HCT116 (cell line): ENCODE results near the gene DDX20. TPM values are rescaled to one million over a fixed set of nuclear protein-coding genes. Genes with fewer than 3 reads are reported as not detected.

Experiments
- ATAC-seq: fragments of 200-7000 bp; cut with Tn5 transposase; 2 replicates; pipeline ENCODE4 v1.9.1; 2020; ENCODE audit warnings: mild to moderate bottlenecking, moderate library complexity
- BruUV-seq: library from RNA; stranded (reverse); fragments of 400-500 nt; replicated peaks from 2 replicates; lab custom pipeline; 2021; lab: Mats Ljungman, UMichigan
- CTCF ChIA-PET: fragments of 300-600 bp; sonication (Branson Sonifier 250); formaldehyde crosslinking; loops from one replicate; lab custom pipeline; 2021; ENCODE audit warnings: antibody characterized with exemption; lab: Charles Lee
- POLR2A ChIA-PET: fragments of 300-600, 350-600 bp; sonication (Branson Sonifier 250); formaldehyde crosslinking; loops from one replicate; lab custom pipeline; 2021; ENCODE audit warnings: antibody characterized with exemption; lab: Charles Lee
- RAD21 ChIA-PET, 2 experiments: fragments of 300-600 bp; sonication (Branson Sonifier 250); formaldehyde crosslinking; loops; one replicate each; lab custom pipeline; 2023; ENCODE audit warnings: low total read pairs in 2 of 2; ENCODE audit not compliant: uncharacterized antibody in 2 of 2, unreplicated experiment in 2 of 2, low non-redundant PET in 1 of 2; lab: Charles Lee
- DNase-seq: peaks from one replicate; pipeline ENCODE4 v3.0.0-alpha.2; 2010; ENCODE audit warnings: low read depth, low spot score
- H2AFZ ChIP-seq: fragments of 200-600 bp; shearing (Covaris generic), sonication (generic); 2 replicates; pipeline ENCODE4 v1.6.1; 2017; ENCODE audit warnings: low read depth, mixed run types, mixed read lengths, antibody characterized with exemption, low read length; ENCODE audit not compliant: poor library complexity, severe bottlenecking
- H3K27ac ChIP-seq: 2 replicates; pipeline ENCODE4 v1.5.1; 2012; ENCODE audit warnings: low read depth, low read length
- H3K27me3 ChIP-seq: fragments of 200-600 bp; sonication (generic); 2 replicates; pipeline ENCODE4 v1.6.1; 2016; ENCODE audit warnings: mixed run types, low read length, mixed read lengths; ENCODE audit not compliant: insufficient read depth
- H3K36me3 ChIP-seq, 2 experiments: fragments of 200-500 bp in 1 of 2; fragments of 200-600 bp in 1 of 2; sonication (Bioruptor generic) in 1 of 2; sonication (generic) in 1 of 2; 2 replicates each; pipeline versions ENCODE4 v1.5.1 to v1.6.1; 2014 to 2016; ENCODE audit warnings: low read length in 2 of 2, inconsistent platforms in 1 of 2, mixed read lengths in 1 of 2, mixed run types in 1 of 2; ENCODE audit not compliant: insufficient read depth in 2 of 2, control insufficient read depth in 1 of 2
- H3K4me1 ChIP-seq, 2 experiments: fragments of 200-600 bp in 1 of 2; sonication (generic) in 1 of 2; 2 replicates each; pipeline versions ENCODE4 v1.5.1 to v1.6.1; 2012 to 2017; ENCODE audit warnings: low read length in 2 of 2, inconsistent platforms in 1 of 2, mild to moderate bottlenecking in 1 of 2, mixed read lengths in 1 of 2, mixed run types in 1 of 2, moderate library complexity in 1 of 2; ENCODE audit not compliant: insufficient read depth in 2 of 2, control insufficient read depth in 1 of 2
- H3K4me2 ChIP-seq: fragments of 200-600 bp; sonication (generic); 2 replicates; pipeline ENCODE4 v1.6.1; 2017; ENCODE audit warnings: mixed run types, low read length, mixed read lengths
- H3K4me3 ChIP-seq, 2 experiments: fragments of 200-600 bp in 1 of 2; sonication (generic) in 1 of 2; replicated peaks in 1 of 2; 2 replicates each; pipeline ENCODE4 v1.5.1; 2011 to 2016; ENCODE audit warnings: low read length in 2 of 2, control low read depth in 1 of 2, low read depth in 1 of 2, mild to moderate bottlenecking in 1 of 2, mixed read lengths in 1 of 2, mixed run types in 1 of 2
- H3K79me2 ChIP-seq: fragments of 200-600 bp; sonication (generic); 2 replicates; pipeline ENCODE4 v1.6.1; 2017; ENCODE audit warnings: mild to moderate bottlenecking, mixed run types, low read length, moderate library complexity, mixed read lengths; ENCODE audit not compliant: insufficient read depth
- H3K9ac ChIP-seq: fragments of 200-600 bp; sonication (generic); 2 replicates; pipeline ENCODE4 v1.6.1; 2016; ENCODE audit warnings: low read length, mixed read lengths
- H3K9me2 ChIP-seq: fragments of 200-600 bp; sonication (generic), shearing (Covaris generic); 2 replicates; pipeline ENCODE4 v1.6.1; 2017; ENCODE audit warnings: mixed run types, mild to moderate bottlenecking, moderate library complexity; ENCODE audit not compliant: insufficient read depth
- H3K9me3 ChIP-seq, 2 experiments: fragments of 200-500 bp in 1 of 2; fragments of 200-600 bp in 1 of 2; sonication (Bioruptor generic) in 1 of 2; sonication (generic) in 1 of 2; 2 replicates each; pipeline ENCODE4 v1.6.1; 2014 to 2017; ENCODE audit warnings: low read length in 2 of 2, mixed read lengths in 2 of 2, inconsistent platforms in 1 of 2, low read depth in 1 of 2, mild to moderate bottlenecking in 1 of 2, mixed run types in 1 of 2, moderate library complexity in 1 of 2; ENCODE audit not compliant: control insufficient read depth in 1 of 2, insufficient read depth in 1 of 2
- H4K20me1 ChIP-seq: fragments of 200-600 bp; sonication (generic), shearing (Covaris generic); 2 replicates; pipeline ENCODE4 v1.6.1; 2017; ENCODE audit warnings: mixed run types, mild to moderate bottlenecking, moderate library complexity; ENCODE audit not compliant: insufficient read depth
- CBX3 ChIP-seq: IDR thresholded peaks from 2 replicates; pipeline ENCODE4 v1.6.1; 2012; ENCODE audit warnings: low read depth
- EGR1 ChIP-seq: IDR thresholded peaks from 2 replicates; pipeline ENCODE4 v1.6.1; 2012; ENCODE audit warnings: low read depth
- ELF1 ChIP-seq: IDR thresholded peaks from 2 replicates; pipeline ENCODE4 v1.6.1; 2012; ENCODE audit warnings: low read depth, borderline replicate concordance
- EZH2 ChIP-seq: fragments of 200-600 bp; sonication (generic); IDR thresholded peaks from 2 replicates; pipeline ENCODE4 v1.6.1; 2017; ENCODE audit warnings: antibody characterized with exemption, mixed run types
- EZH2phosphoT487 ChIP-seq: fragments of 200-600 bp; IDR thresholded peaks from 2 replicates; pipeline ENCODE4 v1.6.1; 2018; ENCODE audit warnings: antibody characterized with exemption, borderline replicate concordance
- FOSL1 ChIP-seq: IDR thresholded peaks from 2 replicates; pipeline ENCODE4 v1.6.1; 2012; ENCODE audit warnings: low read depth
- JUND ChIP-seq: IDR thresholded peaks from 2 replicates; pipeline ENCODE4 v1.6.1; 2012
- POLR2A ChIP-seq: IDR thresholded peaks from 2 replicates; pipeline ENCODE4 v1.7.0; 2011; ENCODE audit warnings: borderline replicate concordance; ENCODE audit not compliant: insufficient read depth, insufficient read length; ENCODE audit errors: extremely low read depth
- POLR2AphosphoS5 ChIP-seq: IDR thresholded peaks from 2 replicates; pipeline ENCODE4 v1.6.1; 2011; ENCODE audit warnings: mild to moderate bottlenecking, low read depth, low read length, moderate library complexity
- RAD21 ChIP-seq: IDR thresholded peaks from 2 replicates; pipeline ENCODE4 v1.6.1; 2012; ENCODE audit warnings: low read depth, mild to moderate bottlenecking
- SIN3A ChIP-seq: IDR thresholded peaks from 2 replicates; pipeline ENCODE4 v1.6.1; 2012; ENCODE audit warnings: low read depth
- SP1 ChIP-seq: IDR thresholded peaks from 2 replicates; pipeline ENCODE4 v1.6.1; 2012; ENCODE audit warnings: low read depth
- TCF7L2 ChIP-seq: IDR thresholded peaks from 2 replicates; pipeline ENCODE4 v1.7.0; 2011; ENCODE audit warnings: borderline replicate concordance, inconsistent platforms; ENCODE audit not compliant: insufficient read depth, insufficient read length; ENCODE audit errors: extremely low read depth
- YY1 ChIP-seq: IDR thresholded peaks from 2 replicates; pipeline ENCODE4 v1.6.1; 2011; ENCODE audit warnings: low read length, low read depth, moderate library complexity, mild to moderate bottlenecking; ENCODE audit not compliant: insufficient replicate concordance; ENCODE audit errors: extremely low read depth
- intact Hi-C: fragments of 100-400 bp; cut with micrococcal nuclease; formaldehyde crosslinking; loops from 2 replicates; pipeline ENCODE4 v1.10.0; 2022
- total RNA-seq: library from RNA; stranded (reverse); gene quantifications from one replicate; pipeline ENCODE4 v1.2.1, GENCODE V29; 2021; ENCODE audit not compliant: unreplicated experiment
- TF ChIP-seq, protein P1 (sequence below): IDR thresholded peaks from 2 replicates; pipeline ENCODE4 v1.6.1; 2012
- TF ChIP-seq, protein P2 (sequence below): IDR thresholded peaks from 2 replicates; pipeline ENCODE4 v1.6.1; 2012; ENCODE audit warnings: low read depth
- TF ChIP-seq, protein P3 (sequence below), 3 experiments: fragments of 200-600 bp in 1 of 3; sonication (generic) in 1 of 3; IDR thresholded peaks in 2 of 3; conservative IDR thresholded peaks in 1 of 3; 2 replicates each; pipeline ENCODE4 v1.5.1; 2012 to 2017; ENCODE audit warnings: low read depth in 2 of 3, low read length in 2 of 3, antibody characterized with exemption in 1 of 3, borderline replicate concordance in 1 of 3, control low read depth in 1 of 3, mild to moderate bottlenecking in 1 of 3, mixed read lengths in 1 of 3, mixed run types in 1 of 3, moderate library complexity in 1 of 3; ENCODE audit not compliant: insufficient read depth in 1 of 3

Gene DDX20
- total RNA-seq, 1 experiment from 2014 or later, result 14.9 TPM

DNA sequence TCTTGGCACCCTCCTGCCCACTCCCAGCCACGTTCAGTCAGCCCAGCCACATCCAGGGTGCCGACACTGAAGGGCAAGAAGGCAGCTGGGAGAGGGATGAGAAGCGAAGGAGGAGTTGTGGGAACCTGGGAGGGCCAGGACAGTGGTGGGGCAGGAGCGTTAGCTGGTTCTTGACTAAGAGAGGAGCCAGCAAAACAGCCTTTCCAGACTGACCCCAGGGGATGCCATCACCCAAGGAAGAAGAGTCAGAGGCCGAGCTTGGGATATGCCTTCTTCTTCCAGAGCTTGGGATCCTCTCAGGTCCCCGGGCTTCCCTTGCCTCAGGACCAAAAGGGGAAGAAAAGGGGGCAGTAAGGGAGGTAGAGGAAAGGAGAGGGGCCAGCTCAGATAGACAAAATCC lies 23.7 kb upstream of the DDX20 start:
- H2AFZ ChIP-seq, result no peak overlapping the region
- TF ChIP-seq FOSL1 (no peak), EZH2phosphoT487 (no peak), ELF1 (no peak), SIN3A (no peak), POLR2AphosphoS5 (no peak), SP1 (no peak), TCF7L2 (no peak), YY1 (no peak), POLR2A (no peak)
- TF ChIP-seq, protein P1, sequence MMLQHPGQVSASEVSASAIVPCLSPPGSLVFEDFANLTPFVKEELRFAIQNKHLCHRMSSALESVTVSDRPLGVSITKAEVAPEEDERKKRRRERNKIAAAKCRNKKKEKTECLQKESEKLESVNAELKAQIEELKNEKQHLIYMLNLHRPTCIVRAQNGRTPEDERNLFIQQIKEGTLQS, result no peak
- H3K9ac ChIP-seq, result no peak overlapping the region
- no peaks in the 10 kb centered on the region for H3K9me2 ChIP-seq
- intact Hi-C loops, result no loop called here
- DNase-seq (no peak), ATAC-seq (no peak)
- RAD21 ChIA-PET, result no interaction called here
- H3K4me2 ChIP-seq, result no peak overlapping the region
- BruUV-seq, result no TSS peak
- H3K79me2 ChIP-seq, result no peaks in the 10 kb centered on the region
- peaks cover 0 to 3% of the 10 kb centered on the region in 2 experiments; a peak in 1 of 4 replicates for H3K4me1 ChIP-seq
- H3K36me3 ChIP-seq, result no peaks in the 10 kb centered on the region
- H4K20me1 ChIP-seq, result no peaks in the 10 kb centered on the region
- POLR2A ChIA-PET, result no interaction called here
- H3K27ac ChIP-seq, result no peak overlapping the region
- H3K27me3 ChIP-seq, result no peaks in the 10 kb centered on the region
- CTCF ChIA-PET, result interaction anchor here (1.4 kb wide), 1 partner anchor 15 kb away, joined by 4 read pairs; no protein-coding TSS in a partner anchor
- no peaks in the 10 kb centered on the region for H3K9me3 ChIP-seq
- H3K4me3 ChIP-seq, result no peak overlapping the region

DNA sequence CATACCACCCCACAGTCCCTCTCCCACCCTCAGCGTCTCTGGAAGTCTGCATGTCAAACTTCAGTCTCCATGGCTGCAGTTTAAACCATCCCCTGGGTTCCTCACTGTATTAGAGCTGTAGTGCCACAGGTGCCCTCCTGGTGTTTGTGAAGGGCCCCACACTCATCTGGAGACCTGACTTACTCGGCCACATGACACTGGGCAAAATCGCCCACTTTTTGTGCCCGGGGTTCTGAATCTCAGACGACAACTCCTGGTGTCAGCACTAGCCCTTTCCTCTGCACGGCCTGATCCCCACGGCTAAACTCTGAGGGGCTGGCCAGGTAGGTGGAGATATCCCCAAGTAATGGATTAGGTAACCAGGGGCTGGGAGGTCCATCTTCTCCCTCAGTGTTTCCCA lies 23.0 kb upstream of the DDX20 start:
- no TSS peak for BruUV-seq
- Histone ChIP-seq H3K9ac (no peak overlapping the region), H3K79me2 (no peaks in the 10 kb centered on the region), H3K27me3 (no peaks in the 10 kb centered on the region), H3K4me2 (no peak overlapping the region), H2AFZ (no peak overlapping the region), H3K36me3 (no peaks in the 10 kb centered on the region), H4K20me1 (no peaks in the 10 kb centered on the region), H3K9me3 (no peaks in the 10 kb centered on the region), H3K4me3 (no peak overlapping the region), H3K9me2 (no peaks in the 10 kb centered on the region), H3K27ac (no peak overlapping the region), H3K4me1 (peaks cover 4 to 5% of the 10 kb centered on the region in 2 experiments; a peak in 3 of 4 replicates)
- ChIA-PET RAD21 (no interaction called here), POLR2A (no interaction called here), CTCF (no interaction called here)
- intact Hi-C loops, result no loop called here
- DNase-seq (no peak), ATAC-seq (no peak; the same call in 1 of the 2 replicates)
- TF ChIP-seq JUND (no peak), RAD21 (no peak), SIN3A (no peak), CBX3 (no peak), FOSL1 (no peak), EGR1 (no peak), EZH2 (no peak), POLR2AphosphoS5 (no peak)
- TF ChIP-seq, protein P2, sequence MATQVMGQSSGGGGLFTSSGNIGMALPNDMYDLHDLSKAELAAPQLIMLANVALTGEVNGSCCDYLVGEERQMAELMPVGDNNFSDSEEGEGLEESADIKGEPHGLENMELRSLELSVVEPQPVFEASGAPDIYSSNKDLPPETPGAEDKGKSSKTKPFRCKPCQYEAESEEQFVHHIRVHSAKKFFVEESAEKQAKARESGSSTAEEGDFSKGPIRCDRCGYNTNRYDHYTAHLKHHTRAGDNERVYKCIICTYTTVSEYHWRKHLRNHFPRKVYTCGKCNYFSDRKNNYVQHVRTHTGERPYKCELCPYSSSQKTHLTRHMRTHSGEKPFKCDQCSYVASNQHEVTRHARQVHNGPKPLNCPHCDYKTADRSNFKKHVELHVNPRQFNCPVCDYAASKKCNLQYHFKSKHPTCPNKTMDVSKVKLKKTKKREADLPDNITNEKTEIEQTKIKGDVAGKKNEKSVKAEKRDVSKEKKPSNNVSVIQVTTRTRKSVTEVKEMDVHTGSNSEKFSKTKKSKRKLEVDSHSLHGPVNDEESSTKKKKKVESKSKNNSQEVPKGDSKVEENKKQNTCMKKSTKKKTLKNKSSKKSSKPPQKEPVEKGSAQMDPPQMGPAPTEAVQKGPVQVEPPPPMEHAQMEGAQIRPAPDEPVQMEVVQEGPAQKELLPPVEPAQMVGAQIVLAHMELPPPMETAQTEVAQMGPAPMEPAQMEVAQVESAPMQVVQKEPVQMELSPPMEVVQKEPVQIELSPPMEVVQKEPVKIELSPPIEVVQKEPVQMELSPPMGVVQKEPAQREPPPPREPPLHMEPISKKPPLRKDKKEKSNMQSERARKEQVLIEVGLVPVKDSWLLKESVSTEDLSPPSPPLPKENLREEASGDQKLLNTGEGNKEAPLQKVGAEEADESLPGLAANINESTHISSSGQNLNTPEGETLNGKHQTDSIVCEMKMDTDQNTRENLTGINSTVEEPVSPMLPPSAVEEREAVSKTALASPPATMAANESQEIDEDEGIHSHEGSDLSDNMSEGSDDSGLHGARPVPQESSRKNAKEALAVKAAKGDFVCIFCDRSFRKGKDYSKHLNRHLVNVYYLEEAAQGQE, result no peak
- TF ChIP-seq, protein P3, sequence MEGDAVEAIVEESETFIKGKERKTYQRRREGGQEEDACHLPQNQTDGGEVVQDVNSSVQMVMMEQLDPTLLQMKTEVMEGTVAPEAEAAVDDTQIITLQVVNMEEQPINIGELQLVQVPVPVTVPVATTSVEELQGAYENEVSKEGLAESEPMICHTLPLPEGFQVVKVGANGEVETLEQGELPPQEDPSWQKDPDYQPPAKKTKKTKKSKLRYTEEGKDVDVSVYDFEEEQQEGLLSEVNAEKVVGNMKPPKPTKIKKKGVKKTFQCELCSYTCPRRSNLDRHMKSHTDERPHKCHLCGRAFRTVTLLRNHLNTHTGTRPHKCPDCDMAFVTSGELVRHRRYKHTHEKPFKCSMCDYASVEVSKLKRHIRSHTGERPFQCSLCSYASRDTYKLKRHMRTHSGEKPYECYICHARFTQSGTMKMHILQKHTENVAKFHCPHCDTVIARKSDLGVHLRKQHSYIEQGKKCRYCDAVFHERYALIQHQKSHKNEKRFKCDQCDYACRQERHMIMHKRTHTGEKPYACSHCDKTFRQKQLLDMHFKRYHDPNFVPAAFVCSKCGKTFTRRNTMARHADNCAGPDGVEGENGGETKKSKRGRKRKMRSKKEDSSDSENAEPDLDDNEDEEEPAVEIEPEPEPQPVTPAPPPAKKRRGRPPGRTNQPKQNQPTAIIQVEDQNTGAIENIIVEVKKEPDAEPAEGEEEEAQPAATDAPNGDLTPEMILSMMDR (IDR thresholded peaks at IDR 0.05 in 2 of 3, conservative IDR thresholded peaks at IDR 0.05 in 1 of 3; ENCODE audit: borderline replicate concordance in 1 of 3, insufficient read depth in 1 of 3, low read depth in 2 of 3, low read length in 2 of 3), result no peak
